Ovary (tissue), 9 donors: ENCODE results near the gene LRRC9. TPM values are rescaled to one million over a fixed set of nuclear protein-coding genes. Genes with fewer than 3 reads are reported as not detected.

Experiments
- DNase-seq, 5 donors: peaks; one replicate each; pipeline ENCODE4 v3.0.0-alpha.2; 2019 to 2020
- H3K27ac ChIP-seq, 2 donors: fragments of 200-600 bp; one replicate each; pipeline versions ENCODE4 v1.5.1 to v1.8.0; 2019 to 2022
- H3K27me3 ChIP-seq: fragments of 200-600 bp; one replicate; pipeline ENCODE4 v1.8.0; 2022
- H3K36me3 ChIP-seq: fragments of 200-600 bp; sonication (generic); one replicate; pipeline ENCODE4 v1.5.1; 2019
- H3K4me1 ChIP-seq: one replicate; pipeline ENCODE4 v1.8.1; 2013; ENCODE audit warnings: mild to moderate bottlenecking, moderate library complexity; ENCODE audit not compliant: insufficient read depth
- H3K4me3 ChIP-seq: fragments of 200-600 bp; sonication (generic); one replicate; pipeline ENCODE4 v1.5.1; 2017
- H3K9me3 ChIP-seq, 2 donors: fragments of 200-600 bp in 1 of 2; sonication (generic) in 1 of 2; one replicate each; pipeline versions ENCODE4 v1.5.1 to v1.8.1; 2013 to 2019; ENCODE audit warnings: mild to moderate bottlenecking in 1 of 2, moderate library complexity in 1 of 2
- EP300 ChIP-seq: sonication (generic); formaldehyde crosslinking; IDR thresholded peaks from one replicate; pipeline ENCODE4 v1.6.1; 2017; ENCODE audit warnings: antibody characterized with exemption
- POLR2A ChIP-seq: fragments of 450-650 bp; IDR thresholded peaks from one replicate; pipeline ENCODE4 v1.6.1; 2017; ENCODE audit warnings: antibody characterized with exemption, mild to moderate bottlenecking, moderate library complexity
- WGBS, 3 donors: extraction: QIAGEN DNeasy Blood & Tissue Kit in 1 of 3; methylation state at CpG; one replicate each; pipeline versions ENCODE4 v1.1.5 to v1.1.7; 2013 to 2017; 5-methylcytosine and 5-hydroxymethylcytosine counted together
- intact Hi-C, 4 donors: fragments of 100-400 bp; cut with DNase I; formaldehyde crosslinking; loops; one replicate each; pipeline versions ENCODE4 v1.11.0 to v1.15.1; 2022 to 2023
- polyA plus RNA-seq, 2 donors: library from polyadenylated mRNA; stranded (reverse); fragments of 200-250 nt in 1 of 2; fragments of 350-450 nt in 1 of 2; fragmentation: Illumina TruSeq in 1 of 2; extraction: RNeasy Lipid Tissue Mini Kit (QIAGEN cat#74804) in 1 of 2; gene quantifications; one replicate each; pipeline ENCODE4 v1.2.3, GENCODE V29; 2013 to 2014
- total RNA-seq, 7 donors: library from RNA; depleted of rRNA in 2 of 7; stranded (reverse); fragments of >200 nt in 2 of 7; fragmentation: NEBNext Ultra II Directional in 3 of 7; extraction: Animal tissue kit (Norgen Biotek cat#: 25700) in 3 of 7; gene quantifications; one replicate each; pipeline versions ENCODE4 v1.1.0 to v1.2.4, GENCODE V29; 2016 to 2023
- TF ChIP-seq, protein P1 (sequence below), 3 donors: fragments of 450-650 bp in 2 of 3; fragments of 200-600 bp in 1 of 3; IDR thresholded peaks; one replicate each; pipeline versions ENCODE4 v1.5.1 to v1.8.0; 2016 to 2022; ENCODE audit warnings: antibody characterized with exemption in 3 of 3, mild to moderate bottlenecking in 1 of 3
- donor health status: DM: no; HTN: no; CAD: no; lungs with moderate emphysema.
- donor health status: DM: no; HTN: no; CAD: no.
- donor health status: Bipolar disorder and iron deficiency.
- donor health status: DM: yes; HTN: yes; CAD: no.
- donor health status: DM: no; HTN: no; CAD: no.
- donor health status: DM: yes; HTN: yes; CAD: no.

The LRRC9 gene
- total and polyA plus RNA-seq, 9 donors, result 0.15 to 0.62 (median 0.57) TPM; not detected in 6

DNA sequence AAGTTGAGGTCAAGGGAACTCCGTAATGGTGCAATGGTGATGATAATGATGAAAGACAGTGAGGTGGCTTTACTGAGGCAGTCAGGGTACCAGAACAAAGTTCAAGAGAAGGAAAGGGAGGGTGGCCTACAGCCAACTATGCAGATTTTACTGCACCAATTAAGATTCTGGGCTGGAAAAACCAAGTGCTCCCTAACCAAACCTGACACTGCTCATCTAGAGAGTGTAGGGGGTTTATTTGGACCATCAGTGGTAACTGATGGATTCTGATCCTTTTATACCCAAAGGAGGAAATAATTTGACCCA is 387 bp downstream of the LRRC9 start:
- H3K9me3 ChIP-seq, result no peaks in the 10 kb centered on the region
- WGBS, 3 donors, result 56 to 80% (median 65%) methylated on average over 1 of the region's 1 CpG
- H3K27me3 ChIP-seq, result no peaks in the 10 kb centered on the region
- no peak overlapping the region for H3K27ac ChIP-seq
- intact Hi-C loops, result no loop called here
- H3K4me3 ChIP-seq, result no peak overlapping the region
- no peak for TF ChIP-seq EP300
- no peak for TF ChIP-seq POLR2A
- TF ChIP-seq, protein P1, sequence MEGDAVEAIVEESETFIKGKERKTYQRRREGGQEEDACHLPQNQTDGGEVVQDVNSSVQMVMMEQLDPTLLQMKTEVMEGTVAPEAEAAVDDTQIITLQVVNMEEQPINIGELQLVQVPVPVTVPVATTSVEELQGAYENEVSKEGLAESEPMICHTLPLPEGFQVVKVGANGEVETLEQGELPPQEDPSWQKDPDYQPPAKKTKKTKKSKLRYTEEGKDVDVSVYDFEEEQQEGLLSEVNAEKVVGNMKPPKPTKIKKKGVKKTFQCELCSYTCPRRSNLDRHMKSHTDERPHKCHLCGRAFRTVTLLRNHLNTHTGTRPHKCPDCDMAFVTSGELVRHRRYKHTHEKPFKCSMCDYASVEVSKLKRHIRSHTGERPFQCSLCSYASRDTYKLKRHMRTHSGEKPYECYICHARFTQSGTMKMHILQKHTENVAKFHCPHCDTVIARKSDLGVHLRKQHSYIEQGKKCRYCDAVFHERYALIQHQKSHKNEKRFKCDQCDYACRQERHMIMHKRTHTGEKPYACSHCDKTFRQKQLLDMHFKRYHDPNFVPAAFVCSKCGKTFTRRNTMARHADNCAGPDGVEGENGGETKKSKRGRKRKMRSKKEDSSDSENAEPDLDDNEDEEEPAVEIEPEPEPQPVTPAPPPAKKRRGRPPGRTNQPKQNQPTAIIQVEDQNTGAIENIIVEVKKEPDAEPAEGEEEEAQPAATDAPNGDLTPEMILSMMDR (IDR thresholded peaks at IDR 0.05), result no peak
- DNase-seq, result no peak
- H3K36me3 ChIP-seq, result no peaks in the 10 kb centered on the region
- H3K4me1 ChIP-seq, result no peaks in the 10 kb centered on the region

DNA sequence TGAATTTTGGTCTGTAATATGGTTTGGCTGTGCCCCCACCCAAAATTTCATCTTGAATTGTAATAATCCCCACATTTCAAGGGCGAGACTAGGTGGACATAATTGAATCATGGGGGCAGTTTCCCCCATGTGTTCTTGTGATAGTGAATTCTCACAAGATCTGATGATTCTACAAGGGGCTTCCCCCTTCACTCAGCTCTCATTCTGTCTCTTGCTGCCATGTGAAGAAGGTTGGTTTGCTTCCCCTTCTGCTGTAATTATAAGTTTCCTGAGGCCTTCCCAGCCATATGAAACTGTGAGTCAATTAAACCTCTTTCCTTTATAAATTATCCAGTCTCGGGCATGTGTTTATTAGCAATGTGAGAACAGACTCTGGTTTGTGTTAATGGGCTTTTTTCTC is 5.9 kb downstream of the LRRC9 start:
- H3K4me1 ChIP-seq, result no peaks in the 10 kb centered on the region
- no peak for DNase-seq
- no peaks in the 10 kb centered on the region for H3K27me3 ChIP-seq
- H3K27ac ChIP-seq, result no peak overlapping the region
- intact Hi-C loops, result no loop called here
- TF ChIP-seq EP300, result no peak
- TF ChIP-seq, protein P1 (IDR thresholded peaks at IDR 0.05), result no peak
- no peak for TF ChIP-seq POLR2A
- H3K4me3 ChIP-seq, result no peak overlapping the region
- WGBS, 3 donors, result 75 to 80% (median 79%) methylated on average over 2 of the region's 2 CpGs
- H3K9me3 ChIP-seq, result no peaks in the 10 kb centered on the region
- H3K36me3 ChIP-seq, result no peaks in the 10 kb centered on the region

DNA sequence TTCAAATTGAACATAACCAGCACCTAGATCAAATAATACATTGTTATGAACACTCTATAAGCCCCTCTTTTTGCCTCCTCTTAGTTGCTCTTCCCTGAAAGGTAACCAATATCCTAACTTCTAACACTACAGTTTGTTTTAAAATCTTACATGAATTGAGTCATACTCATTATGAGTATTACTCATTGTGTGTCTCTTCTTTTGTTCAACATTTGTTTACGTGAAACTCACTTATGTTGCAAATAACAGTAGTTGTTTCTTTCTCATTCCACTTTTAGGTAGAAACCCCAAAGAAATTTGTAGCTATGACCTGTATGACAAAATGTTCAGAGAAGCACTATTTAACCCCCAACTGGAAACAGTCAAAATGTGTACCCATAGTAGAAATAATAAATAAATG is 6.6 kb downstream of the LRRC9 start:
- DNase-seq, result no peak
- intact Hi-C loops, result no loop called here
- TF ChIP-seq, protein P1 (IDR thresholded peaks at IDR 0.05), result no peak
- TF ChIP-seq POLR2A (no peak), EP300 (no peak)

DNA sequence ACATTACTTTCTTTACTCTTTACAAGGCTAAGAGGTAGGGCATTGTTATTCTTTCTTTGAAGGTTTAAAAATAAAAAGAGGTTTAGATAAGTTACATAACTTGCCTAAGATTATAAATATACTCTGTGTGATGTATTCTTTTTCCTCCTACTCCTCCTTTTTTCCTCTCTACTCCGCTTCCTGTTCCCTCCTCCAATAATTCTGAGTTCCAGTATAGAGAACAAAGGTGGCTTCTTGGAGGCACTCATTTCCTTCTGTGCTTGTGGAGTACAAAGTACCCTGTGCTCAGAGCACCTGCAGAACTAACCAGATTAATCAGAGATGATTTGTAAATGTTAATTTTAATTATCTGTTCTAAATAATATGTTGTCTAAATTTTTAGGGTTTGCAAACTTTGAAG is 11.3 kb downstream of the LRRC9 start:
- TF ChIP-seq EP300 (no peak), POLR2A (no peak)
- TF ChIP-seq, protein P1 (IDR thresholded peaks at IDR 0.05), result no peak
- intact Hi-C loops, result no loop called here
- Histone ChIP-seq H3K36me3 (no peaks in the 10 kb centered on the region), H3K27me3 (no peaks in the 10 kb centered on the region), H3K9me3 (no peaks in the 10 kb centered on the region), H3K4me3 (no peak overlapping the region), H3K27ac (no peak overlapping the region), H3K4me1 (no peaks in the 10 kb centered on the region)
- DNase-seq, result no peak
- 31 to 42% (median 38%) methylated on average over 1 of the region's 1 CpG for WGBS, 3 donors

More for the DNA sequence above, 6.6 kb downstream of the LRRC9 start:
- Histone ChIP-seq H3K27ac (no peak overlapping the region), H3K27me3 (no peaks in the 10 kb centered on the region), H3K36me3 (no peaks in the 10 kb centered on the region), H3K9me3 (no peaks in the 10 kb centered on the region), H3K4me3 (no peak overlapping the region), H3K4me1 (no peaks in the 10 kb centered on the region)
- WGBS, 3 donors, result 82 to 91% (median 90%) methylated on average over 1 of the region's 1 CpG

DNA sequence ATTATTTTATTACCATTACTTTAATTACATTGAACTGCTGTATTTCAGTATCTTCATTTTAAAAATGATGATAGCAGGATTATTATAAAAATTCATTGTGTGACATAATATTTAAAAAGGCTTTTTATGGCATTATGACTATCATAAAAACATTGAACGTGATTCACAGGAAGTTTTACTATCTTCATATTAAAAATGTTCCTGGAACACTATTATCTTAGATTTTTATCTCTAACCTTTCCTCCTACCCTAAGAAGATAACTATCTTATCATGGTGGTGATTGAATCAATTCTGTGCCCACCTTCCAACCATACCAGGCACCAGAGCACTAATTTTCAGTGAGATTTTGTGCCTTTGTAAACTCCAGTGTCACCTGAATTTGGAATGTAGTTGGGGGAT is 16.2 kb downstream of the LRRC9 start:
- intact Hi-C loops, result no loop called here
- no peak overlapping the region for H3K4me3 ChIP-seq
- 56 to 67% (median 57%) methylated on average over 1 of the region's 1 CpG for WGBS, 3 donors
- no peak overlapping the region for H3K27ac ChIP-seq
- TF ChIP-seq POLR2A (no peak), EP300 (no peak)
- TF ChIP-seq, protein P1 (IDR thresholded peaks at IDR 0.05), result no peak
- no peak for DNase-seq
- no peaks in the 10 kb centered on the region for H3K27me3 ChIP-seq
- H3K36me3 ChIP-seq, result no peaks in the 10 kb centered on the region
- H3K4me1 ChIP-seq, result no peaks in the 10 kb centered on the region
- H3K9me3 ChIP-seq, result no peaks in the 10 kb centered on the region
